PC-9 (cell line): ENCODE measurements around the gene WWC2. TPM values are rescaled to one million over a fixed set of nuclear protein-coding genes. Genes with fewer than 3 reads are reported as not detected.

Experiments
- BruUV-seq: library from RNA; stranded (reverse); fragments of 400-500 nt; replicated peaks from 2 replicates; lab custom pipeline; 2021; lab: Mats Ljungman, UMichigan
- CTCF ChIA-PET: fragments of 300-600 bp; sonication (Branson Sonifier 250); formaldehyde crosslinking; loops from one replicate; lab custom pipeline; 2022; ENCODE audit warnings: antibody characterized with exemption; lab: Charles Lee
- POLR2A ChIA-PET: fragments of 300-600 bp; sonication (Branson Sonifier 250); formaldehyde crosslinking; loops from one replicate; lab custom pipeline; 2022; ENCODE audit warnings: antibody characterized with exemption; ENCODE audit not compliant: unreplicated experiment; lab: Charles Lee
- DNase-seq, 2 experiments: peaks; one replicate each; pipeline versions ENCODE4 v3.0.0 to v3.0.0-alpha.2; 2015 to 2022; ENCODE audit warnings: mixed read lengths in 1 of 2
- H2AFZ ChIP-seq: fragments of 200-600 bp; sonication (generic); 2 replicates; pipeline ENCODE4 v1.8.1; 2017; ENCODE audit warnings: antibody characterized with exemption
- H3F3A ChIP-seq: fragments of 200-600 bp; sonication (generic); 2 replicates; pipeline ENCODE4 v1.8.1; 2017; ENCODE audit warnings: antibody characterized with exemption, mild to moderate bottlenecking, low read depth; ENCODE audit not compliant: insufficient read depth
- H3K27ac ChIP-seq: fragments of 200-600 bp; sonication (generic); 2 replicates; pipeline ENCODE4 v1.6.1; 2016; ENCODE audit warnings: mixed run types
- H3K27me3 ChIP-seq: fragments of 200-600 bp; sonication (generic); 2 replicates; pipeline ENCODE4 v1.6.1; 2016; ENCODE audit warnings: low read depth, mixed run types; ENCODE audit not compliant: insufficient read depth
- H3K36me3 ChIP-seq: fragments of 200-600 bp; sonication (generic); 2 replicates; pipeline ENCODE4 v1.6.1; 2016; ENCODE audit warnings: low read depth, mixed run types
- H3K4me1 ChIP-seq: fragments of 200-600 bp; sonication (generic); replicated peaks from 2 replicates; pipeline ENCODE4 v1.6.1; 2016; ENCODE audit warnings: mixed run types; ENCODE audit not compliant: insufficient read depth
- H3K4me2 ChIP-seq: fragments of 200-600 bp; sonication (generic); 2 replicates; pipeline ENCODE4 v1.6.1; 2017; ENCODE audit warnings: mixed run types
- H3K4me3 ChIP-seq: fragments of 200-600 bp; sonication (generic); 2 replicates; pipeline ENCODE4 v1.6.1; 2016; ENCODE audit warnings: mixed run types
- H3K79me2 ChIP-seq: fragments of 200-600 bp; sonication (generic); 2 replicates; pipeline ENCODE4 v1.6.1; 2017; ENCODE audit warnings: low read depth, mixed run types
- H3K9me2 ChIP-seq: fragments of 200-600 bp; sonication (generic); 2 replicates; pipeline ENCODE4 v1.8.1; 2017; ENCODE audit warnings: mild to moderate bottlenecking; ENCODE audit not compliant: insufficient read depth
- H3K9me3 ChIP-seq: fragments of 200-600 bp; sonication (generic); 2 replicates; pipeline ENCODE4 v1.8.1; 2016; ENCODE audit warnings: low read depth; ENCODE audit not compliant: insufficient read depth
- H4K20me1 ChIP-seq: fragments of 200-600 bp; sonication (generic); 2 replicates; pipeline ENCODE4 v1.8.1; 2017; ENCODE audit not compliant: insufficient read depth
- EZH2 ChIP-seq: fragments of 200-600 bp; sonication (generic); IDR thresholded peaks from 2 replicates; pipeline ENCODE4 v1.8.0; 2017; ENCODE audit warnings: antibody characterized with exemption, low read depth
- intact Hi-C: fragments of 100-400 bp; cut with micrococcal nuclease; formaldehyde crosslinking; loops from one replicate; pipeline ENCODE4 v1.10.0; 2022; ENCODE audit not compliant: unreplicated experiment
- total RNA-seq: library from RNA; stranded (reverse); gene quantifications from 2 replicates; pipeline ENCODE4 v1.2.3, GENCODE V29; 2021
- TF ChIP-seq, protein P1 (sequence below): fragments of 200-600 bp; sonication (generic); conservative IDR thresholded peaks from 2 replicates; pipeline ENCODE4 v1.6.1; 2017; ENCODE audit warnings: mixed run types, antibody characterized with exemption, mild to moderate bottlenecking, moderate library complexity

Gene WWC2
- total RNA-seq, 1 experiment from 2014 or later, result 42.3 TPM

DNA sequence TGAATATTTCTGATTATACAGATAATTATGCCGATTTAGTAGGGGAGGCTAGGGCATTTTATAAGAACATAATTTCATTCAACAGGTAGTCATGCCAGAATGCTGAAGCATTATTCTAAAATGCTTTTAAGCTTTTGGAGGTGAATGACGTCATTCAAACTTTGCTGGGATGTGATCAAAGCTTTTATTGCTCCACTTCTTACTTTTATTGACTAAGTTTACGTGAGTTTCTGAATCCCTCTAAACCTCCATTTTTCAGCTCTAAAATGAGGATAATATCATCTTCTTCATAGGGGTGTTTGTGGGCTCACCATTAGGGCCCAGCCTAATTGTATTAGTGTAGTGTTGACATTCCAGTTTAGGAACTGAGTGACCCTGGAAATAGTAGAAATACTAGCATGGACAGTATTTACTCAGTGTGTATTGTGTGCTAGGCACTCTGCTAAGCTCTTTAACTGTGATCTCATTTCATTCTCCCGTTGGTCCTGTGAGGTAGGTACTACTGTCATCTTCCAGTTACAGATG, 3.0 kb downstream of the WWC2 start:
- Histone ChIP-seq H3K79me2 (peaks cover 67% of the 10 kb centered on the region), H3K27ac (no peak overlapping the region), H2AFZ (no peak overlapping the region), H4K20me1 (peaks cover 11% of the 10 kb centered on the region; the same call in 1 of the 2 replicates), H3K4me1 (peaks cover 24% of the 10 kb centered on the region), H3K4me3 (no peak overlapping the region), H3F3A (peaks cover 8% of the 10 kb centered on the region), H3K9me3 (no peaks in the 10 kb centered on the region), H3K36me3 (no peaks in the 10 kb centered on the region), H3K9me2 (no peaks in the 10 kb centered on the region), H3K27me3 (no peaks in the 10 kb centered on the region), H3K4me2 (peak overlapping the region; percentile 82)
- BruUV-seq, result no TSS peak
- intact Hi-C loops, result loop anchor here (5.0 kb wide), 1 partner anchor 35 kb away; no protein-coding TSS in a partner anchor
- ChIA-PET POLR2A (no interaction called here), CTCF (no interaction called here)
- TF ChIP-seq EZH2, result no peak
- TF ChIP-seq, protein P1, sequence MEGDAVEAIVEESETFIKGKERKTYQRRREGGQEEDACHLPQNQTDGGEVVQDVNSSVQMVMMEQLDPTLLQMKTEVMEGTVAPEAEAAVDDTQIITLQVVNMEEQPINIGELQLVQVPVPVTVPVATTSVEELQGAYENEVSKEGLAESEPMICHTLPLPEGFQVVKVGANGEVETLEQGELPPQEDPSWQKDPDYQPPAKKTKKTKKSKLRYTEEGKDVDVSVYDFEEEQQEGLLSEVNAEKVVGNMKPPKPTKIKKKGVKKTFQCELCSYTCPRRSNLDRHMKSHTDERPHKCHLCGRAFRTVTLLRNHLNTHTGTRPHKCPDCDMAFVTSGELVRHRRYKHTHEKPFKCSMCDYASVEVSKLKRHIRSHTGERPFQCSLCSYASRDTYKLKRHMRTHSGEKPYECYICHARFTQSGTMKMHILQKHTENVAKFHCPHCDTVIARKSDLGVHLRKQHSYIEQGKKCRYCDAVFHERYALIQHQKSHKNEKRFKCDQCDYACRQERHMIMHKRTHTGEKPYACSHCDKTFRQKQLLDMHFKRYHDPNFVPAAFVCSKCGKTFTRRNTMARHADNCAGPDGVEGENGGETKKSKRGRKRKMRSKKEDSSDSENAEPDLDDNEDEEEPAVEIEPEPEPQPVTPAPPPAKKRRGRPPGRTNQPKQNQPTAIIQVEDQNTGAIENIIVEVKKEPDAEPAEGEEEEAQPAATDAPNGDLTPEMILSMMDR, result no peak
- no peak for DNase-seq

DNA sequence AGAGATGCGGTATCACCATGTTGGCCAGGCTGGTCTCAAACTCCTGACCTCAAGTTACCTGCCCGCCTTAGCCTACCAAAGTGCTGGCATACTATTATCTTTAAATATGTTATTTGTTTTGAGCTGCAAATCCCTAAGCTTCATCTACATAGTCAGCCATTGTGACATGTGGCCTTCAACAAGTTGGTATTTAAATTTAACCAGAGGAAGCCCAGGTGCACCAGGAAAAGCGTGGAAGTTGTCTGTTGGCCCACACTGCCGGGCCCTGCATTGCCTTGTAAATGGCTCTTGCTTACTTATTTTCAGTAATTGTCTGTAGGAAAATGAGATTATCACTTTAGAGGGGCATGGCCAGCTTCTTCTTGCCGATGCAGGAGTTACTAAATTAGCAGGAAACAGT, 6.0 kb downstream of the WWC2 start:
- no peaks in the 10 kb centered on the region for H3K9me2 ChIP-seq
- BruUV-seq, result no TSS peak
- peaks cover 11% of the 10 kb centered on the region; the same call in 1 of the 2 replicates for H4K20me1 ChIP-seq
- peaks cover 70% of the 10 kb centered on the region for H3K79me2 ChIP-seq
- no peak overlapping the region for H3K4me3 ChIP-seq
- no peak overlapping the region for H3K4me2 ChIP-seq
- no peak overlapping the region for H3K27ac ChIP-seq
- peaks cover 8% of the 10 kb centered on the region for H3F3A ChIP-seq
- DNase-seq, result no peak
- ChIA-PET CTCF (no interaction called here), POLR2A (no interaction called here)
- H3K9me3 ChIP-seq, result no peaks in the 10 kb centered on the region
- intact Hi-C loops, result no loop called here
- H3K27me3 ChIP-seq, result no peaks in the 10 kb centered on the region
- no peak overlapping the region for H2AFZ ChIP-seq
- H3K36me3 ChIP-seq, result no peaks in the 10 kb centered on the region
- TF ChIP-seq EZH2, result no peak
- TF ChIP-seq, protein P1, result no peak
- H3K4me1 ChIP-seq, result peaks cover 24% of the 10 kb centered on the region

DNA sequence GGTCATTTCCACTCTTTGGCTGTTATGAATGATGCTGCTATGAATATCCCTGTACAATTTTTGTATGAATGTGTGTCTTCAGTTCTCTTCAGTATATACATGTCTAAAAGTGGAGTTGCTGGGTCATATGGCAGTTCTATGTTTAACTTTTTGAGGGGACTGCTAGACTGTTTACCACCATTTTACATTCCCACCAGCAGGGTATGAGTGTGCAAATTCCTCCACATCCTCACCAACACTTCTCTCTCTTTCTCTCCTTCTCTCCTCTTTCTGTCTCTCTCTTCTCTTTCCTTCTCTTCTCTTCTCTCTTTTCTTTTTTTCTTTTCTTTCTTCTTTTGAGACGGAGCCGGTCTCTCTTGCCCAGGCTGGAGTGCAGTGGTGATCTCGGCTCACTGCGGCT, 7.8 kb downstream of the WWC2 start:
- intact Hi-C loops, result no loop called here
- no peaks in the 10 kb centered on the region for H3K36me3 ChIP-seq
- ChIA-PET POLR2A (no interaction called here), CTCF (no interaction called here)
- no peak for TF ChIP-seq EZH2
- TF ChIP-seq, protein P1, result no peak
- 0 out of 2 replicates have a peak, but pooled peaks cover under 1% of the 10 kb centered on the region for H4K20me1 ChIP-seq
- H3K9me3 ChIP-seq, result no peaks in the 10 kb centered on the region
- no peaks in the 10 kb centered on the region for H3K27me3 ChIP-seq
- H2AFZ ChIP-seq, result no peak overlapping the region
- no peaks in the 10 kb centered on the region for H3K9me2 ChIP-seq
- H3K4me1 ChIP-seq, result peaks cover 7% of the 10 kb centered on the region
- H3K4me3 ChIP-seq, result no peak overlapping the region
- BruUV-seq, result no TSS peak
- H3K27ac ChIP-seq, result no peak overlapping the region
- H3K79me2 ChIP-seq, result peaks cover 59% of the 10 kb centered on the region
- no peaks in the 10 kb centered on the region for H3F3A ChIP-seq
- H3K4me2 ChIP-seq, result no peak overlapping the region
- no peak for DNase-seq
